ENCODE data around the gene PRPF40A.

- TF ChIP-seq ZFP30 (CRISPR knock-in tag; IDR thresholded peaks at IDR 0.05) (no peak), RARB (CRISPR knock-in tag; IDR thresholded peaks at IDR 0.05) (no peak), PATZ1 (CRISPR knock-in tag; IDR thresholded peaks at IDR 0.05; ENCODE audit: borderline replicate concordance) (no peak), ARNTL (CRISPR knock-in tag; IDR thresholded peaks at IDR 0.05; ENCODE audit: borderline replicate concordance, low read depth) (no peak)
Observed at GRCh38 chr2:152629202-152629601, 88.1 kb downstream of the PRPF40A start.
